GM12865 (cell line): ENCODE measurements around the gene ARSB.

Source experiments
- DNase-seq: peaks from one replicate; pipeline ENCODE4 v3.0.0; 2010; ENCODE audit warnings: low read depth
- H3K4me3 ChIP-seq: 2 replicates; pipeline ENCODE4 v1.5.1; 2011; ENCODE audit warnings: mild to moderate bottlenecking, low read depth, low read length, control low read depth
- CTCF ChIP-seq: IDR thresholded peaks from 2 replicates; pipeline ENCODE4 v1.5.1; 2011; ENCODE audit warnings: low read length, control low read depth, low read depth, inconsistent platforms; ENCODE audit not compliant: insufficient read depth; ENCODE audit errors: missing control alignments

Gene ARSB

GRCh38 chr5:78974011-78974410 is 11.1 kb downstream of the ARSB start:
- H3K4me3 ChIP-seq = no peak overlapping the region
- DNase-seq = no peak
- no peak for TF ChIP-seq CTCF

- H3K4me3 ChIP-seq = no peak overlapping the region
- no peak for TF ChIP-seq CTCF
- DNase-seq = no peak
These were observed 12.3 kb downstream of the ARSB start for GRCh38 chr5:78972654-78973428.

- TF ChIP-seq CTCF = no peak
- DNase-seq = no peak
- no peak overlapping the region for H3K4me3 ChIP-seq
These were observed 13.1 kb downstream of the ARSB start for GRCh38 chr5:78971998-78972397.

- H3K4me3 ChIP-seq = no peak overlapping the region
- no peak for DNase-seq
- no peak for TF ChIP-seq CTCF
These were observed 16.3 kb downstream of the ARSB start for GRCh38 chr5:78968781-78969180.

GRCh38 chr5:78964889-78965288 is 20.2 kb downstream of the ARSB start:
- no peak overlapping the region for H3K4me3 ChIP-seq
- peak; percentile 60 for DNase-seq
- TF ChIP-seq CTCF = peak; percentile 42

- TF ChIP-seq CTCF = no peak
- DNase-seq = no peak
- H3K4me3 ChIP-seq = no peak overlapping the region
These were observed 23.4 kb downstream of the ARSB start for GRCh38 chr5:78961743-78962142.

GRCh38 chr5:78959767-78960166 is 25.3 kb downstream of the ARSB start:
- no peak overlapping the region for H3K4me3 ChIP-seq
- no peak for DNase-seq
- no peak for TF ChIP-seq CTCF
